Colonic mucosa (tissue), 4 donors: ENCODE measurements around the gene ARFGEF3. TPM values are rescaled to one million over a fixed set of nuclear protein-coding genes. Genes with fewer than 3 reads are reported as not detected.

Experiments
- DNase-seq: peaks from one replicate; pipeline ENCODE4 v3.0.0-alpha.2; 2020
- H3K27ac ChIP-seq: fragments of 200-600 bp; one replicate; pipeline ENCODE4 v1.8.0; 2021
- H3K27me3 ChIP-seq: fragments of 200-600 bp; one replicate; pipeline ENCODE4 v1.8.0; 2021
- H3K36me3 ChIP-seq: fragments of 200-600 bp; one replicate; pipeline ENCODE4 v1.8.0; 2021
- H3K4me1 ChIP-seq: fragments of 200-600 bp; one replicate; pipeline ENCODE4 v1.8.0; 2021; ENCODE audit warnings: mild to moderate bottlenecking
- H3K4me3 ChIP-seq: fragments of 200-600 bp; one replicate; pipeline ENCODE4 v1.8.0; 2021
- H3K9ac ChIP-seq, 2 donors: one replicate each; pipeline ENCODE4 v1.7.0; 2013; ENCODE audit warnings: control low read depth in 2 of 2, low read depth in 2 of 2, low read length in 2 of 2
- H3K9me3 ChIP-seq: fragments of 200-600 bp; one replicate; pipeline ENCODE4 v1.8.0; 2021
- CTCF ChIP-seq: fragments of 200-600 bp; IDR thresholded peaks from one replicate; pipeline ENCODE4 v1.8.0; 2022; ENCODE audit warnings: antibody characterized with exemption, mild to moderate bottlenecking
- intact Hi-C: fragments of 100-400 bp; cut with DNase I; formaldehyde crosslinking; loops from one replicate; pipeline ENCODE4 v1.14.1; 2022
- total RNA-seq, 2 donors: library from RNA; stranded (reverse); fragmentation: NEBNext Ultra II Directional in 1 of 2; extraction: Animal tissue kit (Norgen Biotek cat#: 25700) in 1 of 2; gene quantifications; one replicate each; pipeline ENCODE4 v1.2.1, GENCODE V29; 2021
- donor health status: healthy.
- donor health status: DM: no; HTN: no; CAD: no.
- donor health status: DM: no; HTN: no; CAD: no.

The ARFGEF3 gene
- total RNA-seq, 2 donors from 2014 or later, result 22.2 to 23.8 TPM

GRCh38 chr6:138241381-138241780, 79.6 kb downstream of the ARFGEF3 start:
- Histone ChIP-seq H3K4me1 (no peaks in the 10 kb centered on the region), H3K27me3 (no peaks in the 10 kb centered on the region), H3K36me3 (no peaks in the 10 kb centered on the region), H3K9ac (no peak overlapping the region), H3K4me3 (no peak overlapping the region), H3K27ac (no peak overlapping the region), H3K9me3 (no peaks in the 10 kb centered on the region)
- DNase-seq, result no peak
- intact Hi-C loops, result no loop called here
- no peak for TF ChIP-seq CTCF

GRCh38 chr6:138241934-138242333, 80.2 kb downstream of the ARFGEF3 start:
- Histone ChIP-seq H3K36me3 (no peaks in the 10 kb centered on the region), H3K9ac (no peak overlapping the region), H3K27me3 (no peaks in the 10 kb centered on the region), H3K27ac (no peak overlapping the region), H3K9me3 (no peaks in the 10 kb centered on the region), H3K4me3 (no peak overlapping the region), H3K4me1 (no peaks in the 10 kb centered on the region)
- intact Hi-C loops, result no loop called here
- DNase-seq, result no peak
- TF ChIP-seq CTCF, result no peak

- Histone ChIP-seq H3K27ac (peak overlapping the region; percentile 16), H3K4me3 (no peak overlapping the region), H3K9me3 (no peaks in the 10 kb centered on the region), H3K4me1 (no peaks in the 10 kb centered on the region), H3K9ac (no peak overlapping the region), H3K36me3 (no peaks in the 10 kb centered on the region), H3K27me3 (no peaks in the 10 kb centered on the region)
- intact Hi-C loops, result no loop called here
- no peak for TF ChIP-seq CTCF
- no peak for DNase-seq
Measured at GRCh38 chr6:138242987-138243592, 81.4 kb downstream of the ARFGEF3 start.

- Histone ChIP-seq H3K27me3 (no peaks in the 10 kb centered on the region), H3K4me3 (no peak overlapping the region), H3K4me1 (no peaks in the 10 kb centered on the region), H3K9me3 (no peaks in the 10 kb centered on the region), H3K9ac (no peak overlapping the region), H3K36me3 (no peaks in the 10 kb centered on the region), H3K27ac (no peak overlapping the region)
- no peak for TF ChIP-seq CTCF
- intact Hi-C loops, result no loop called here
- DNase-seq, result no peak
Measured at GRCh38 chr6:138245751-138246150, 84.0 kb downstream of the ARFGEF3 start.

GRCh38 chr6:138246650-138247440, 85.1 kb downstream of the ARFGEF3 start:
- Histone ChIP-seq H3K27me3 (no peaks in the 10 kb centered on the region), H3K36me3 (no peaks in the 10 kb centered on the region), H3K4me3 (no peak overlapping the region), H3K9ac (no peak overlapping the region), H3K9me3 (no peaks in the 10 kb centered on the region), H3K27ac (no peak overlapping the region), H3K4me1 (no peaks in the 10 kb centered on the region)
- intact Hi-C loops, result no loop called here
- TF ChIP-seq CTCF, result no peak
- no peak for DNase-seq
